Breast epithelium (tissue), 3 donors: ENCODE data around the gene GALNT7.

Experiments used
- CTCF ChIP-seq, 3 donors: fragments of 450-650 bp; IDR thresholded peaks; one replicate each; pipeline ENCODE4 v1.5.1; 2016 to 2017; ENCODE audit warnings: antibody characterized with exemption in 3 of 3, mild to moderate bottlenecking in 3 of 3, moderate library complexity in 3 of 3
- POLR2A ChIP-seq: fragments of 450-650 bp; IDR thresholded peaks from one replicate; pipeline ENCODE4 v1.6.1; 2016; ENCODE audit warnings: antibody characterized with exemption, mild to moderate bottlenecking, moderate library complexity
- POLR2AphosphoS5 ChIP-seq, 3 donors: sonication (generic); formaldehyde crosslinking; IDR thresholded peaks; one replicate each; pipeline ENCODE4 v1.6.1; 2017; ENCODE audit warnings: antibody characterized with exemption in 3 of 3

- TF ChIP-seq CTCF (IDR thresholded peaks at IDR 0.05) (peak in 2 of 3 donors; percentile 61 to 72), POLR2A (no peak), POLR2AphosphoS5 (IDR thresholded peaks at IDR 0.05) (no peak)
These were observed 89.4 kb downstream of the GALNT7 start for GRCh38 chr4:173257732-173258717.
